RWPE2 (cell line): ENCODE data around the gene TMEM86A.

ENCODE experiments used
- ATAC-seq: fragments of 200-7000 bp; cut with Tn5 transposase; 3 replicates; pipeline ENCODE4 v1.9.1; 2021; ENCODE audit warnings: low read depth
- DNase-seq: peaks from one replicate; pipeline ENCODE4 v3.0.0-alpha.2; 2020; ENCODE audit warnings: low spot score
- H3K27ac ChIP-seq: fragments of 450-650 bp; 2 replicates; pipeline ENCODE4 v1.5.1; 2017; ENCODE audit warnings: mild to moderate bottlenecking; ENCODE audit not compliant: poor library complexity, severe bottlenecking
- H3K27me3 ChIP-seq: fragments of 250-450 bp; sonication (Bioruptor Pico); 2 replicates; pipeline ENCODE4 v1.5.1; 2021; ENCODE audit warnings: mild to moderate bottlenecking, moderate library complexity; ENCODE audit not compliant: insufficient read depth, poor library complexity, severe bottlenecking
- H3K36me3 ChIP-seq: fragments of 250-450 bp; sonication (Bioruptor Pico); 2 replicates; pipeline ENCODE4 v1.5.1; 2020; ENCODE audit warnings: low read depth, mild to moderate bottlenecking, moderate library complexity
- H3K4me1 ChIP-seq: fragments of 250-450 bp; sonication (Bioruptor Pico); 2 replicates; pipeline ENCODE4 v1.5.1; 2021; ENCODE audit warnings: mild to moderate bottlenecking, moderate library complexity; ENCODE audit not compliant: insufficient read depth, poor library complexity, severe bottlenecking
- H3K4me3 ChIP-seq: fragments of 250-450 bp; sonication (Bioruptor Pico); 2 replicates; pipeline ENCODE4 v1.5.1; 2021; ENCODE audit warnings: mild to moderate bottlenecking, moderate library complexity; ENCODE audit not compliant: severe bottlenecking
- H3K9me3 ChIP-seq: fragments of 250-450 bp; sonication (Bioruptor Pico); 2 replicates; pipeline ENCODE4 v1.5.1; 2021; ENCODE audit warnings: mild to moderate bottlenecking, moderate library complexity; ENCODE audit not compliant: severe bottlenecking
- CTCF ChIP-seq: fragments of 450-650 bp; IDR thresholded peaks from one replicate; pipeline ENCODE4 v1.5.1; 2017; ENCODE audit warnings: mild to moderate bottlenecking, moderate library complexity; ENCODE audit not compliant: poor library complexity, severe bottlenecking

TMEM86A gene

GRCh38 chr11:18729426-18729825 lies 30.8 kb downstream of the TMEM86A start:
- no peaks in the 10 kb centered on the region for H3K4me1 ChIP-seq
- DNase-seq (no peak), ATAC-seq (no peak)
- no peaks in the 10 kb centered on the region for H3K36me3 ChIP-seq
- H3K27me3 ChIP-seq, result no peaks in the 10 kb centered on the region
- no peak overlapping the region for H3K4me3 ChIP-seq
- no peak for TF ChIP-seq CTCF
- H3K9me3 ChIP-seq, result no peaks in the 10 kb centered on the region
- H3K27ac ChIP-seq, result no peak overlapping the region

- ATAC-seq, result no peak
- DNase-seq, result no peak
- Histone ChIP-seq H3K36me3 (no peaks in the 10 kb centered on the region), H3K9me3 (no peaks in the 10 kb centered on the region), H3K4me3 (no peak overlapping the region), H3K4me1 (no peaks in the 10 kb centered on the region), H3K27ac (no peak overlapping the region), H3K27me3 (no peaks in the 10 kb centered on the region)
- TF ChIP-seq CTCF, result no peak
Observed at GRCh38 chr11:18730020-18730419, 31.4 kb downstream of the TMEM86A start.

GRCh38 chr11:18731441-18731840 lies 32.9 kb downstream of the TMEM86A start:
- Histone ChIP-seq H3K9me3 (no peaks in the 10 kb centered on the region), H3K4me1 (no peaks in the 10 kb centered on the region), H3K4me3 (no peak overlapping the region), H3K27me3 (no peaks in the 10 kb centered on the region), H3K36me3 (no peaks in the 10 kb centered on the region), H3K27ac (no peak overlapping the region)
- no peak for TF ChIP-seq CTCF
- DNase-seq (no peak), ATAC-seq (no peak)

- no peaks in the 10 kb centered on the region for H3K9me3 ChIP-seq
- H3K27ac ChIP-seq, result no peak overlapping the region
- no peak overlapping the region for H3K4me3 ChIP-seq
- ATAC-seq, result peak; percentile 59
- peak; percentile 93 for TF ChIP-seq CTCF
- DNase-seq, result no peak
- no peaks in the 10 kb centered on the region for H3K36me3 ChIP-seq
- no peaks in the 10 kb centered on the region for H3K4me1 ChIP-seq
- H3K27me3 ChIP-seq, result no peaks in the 10 kb centered on the region
Observed at GRCh38 chr11:18731949-18732821, 33.6 kb downstream of the TMEM86A start.

GRCh38 chr11:18733202-18733601 lies 34.6 kb downstream of the TMEM86A start:
- H3K36me3 ChIP-seq, result no peaks in the 10 kb centered on the region
- no peaks in the 10 kb centered on the region for H3K9me3 ChIP-seq
- H3K27ac ChIP-seq, result no peak overlapping the region
- DNase-seq, result no peak
- no peaks in the 10 kb centered on the region for H3K27me3 ChIP-seq
- H3K4me3 ChIP-seq, result no peak overlapping the region
- no peak for TF ChIP-seq CTCF
- ATAC-seq, result no peak
- H3K4me1 ChIP-seq, result no peaks in the 10 kb centered on the region
